B cell (primary cell): Measurements from ENCODE around the gene HHAT.

Source experiments
- EZH2 ChIP-seq: IDR thresholded peaks from 2 replicates; pipeline ENCODE4 v1.6.1; 2012; ENCODE audit warnings: borderline replicate concordance, low read depth, mild to moderate bottlenecking, moderate library complexity, low read length; ENCODE audit not compliant: insufficient read depth, poor library complexity, severe bottlenecking
- TF ChIP-seq, protein P1 (sequence below): fragments of 200-600 bp; IDR thresholded peaks from one replicate; pipeline ENCODE4 v1.8.0; 2022; ENCODE audit warnings: antibody characterized with exemption, mild to moderate bottlenecking

DNA sequence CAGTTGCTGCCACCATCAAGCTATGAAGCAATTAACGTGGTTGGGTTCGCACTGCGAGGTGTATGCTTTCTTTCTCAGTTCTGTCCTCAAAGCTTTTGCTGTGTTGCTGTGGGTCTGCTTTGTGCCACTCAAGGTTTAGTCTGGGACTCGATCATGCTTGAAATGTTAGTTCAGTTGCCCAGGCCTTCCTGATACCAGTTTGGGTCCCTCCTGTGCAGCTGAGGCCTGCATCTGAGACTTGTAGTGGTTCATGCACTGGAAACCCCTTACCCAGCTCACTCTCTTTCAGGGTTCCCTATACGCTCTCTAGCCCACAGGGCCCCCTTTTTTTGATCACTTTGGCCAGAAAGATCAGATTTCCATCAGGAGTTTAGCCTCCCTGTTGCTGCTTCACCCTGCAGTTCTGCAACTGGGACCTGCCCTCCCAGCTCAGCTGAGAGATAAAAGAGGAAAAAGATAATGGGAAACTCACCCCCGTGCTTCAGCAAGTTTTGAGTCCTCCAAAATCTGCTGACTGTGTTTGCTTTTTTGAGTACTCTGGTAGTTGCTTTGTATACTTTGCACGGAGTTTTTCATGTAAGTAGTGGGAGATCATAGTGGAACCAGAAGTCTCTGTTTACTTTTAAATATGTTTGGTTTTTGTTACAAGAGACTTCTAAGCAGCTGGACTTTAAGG, 317.0 kb downstream of the HHAT start:
- TF ChIP-seq, protein P1, sequence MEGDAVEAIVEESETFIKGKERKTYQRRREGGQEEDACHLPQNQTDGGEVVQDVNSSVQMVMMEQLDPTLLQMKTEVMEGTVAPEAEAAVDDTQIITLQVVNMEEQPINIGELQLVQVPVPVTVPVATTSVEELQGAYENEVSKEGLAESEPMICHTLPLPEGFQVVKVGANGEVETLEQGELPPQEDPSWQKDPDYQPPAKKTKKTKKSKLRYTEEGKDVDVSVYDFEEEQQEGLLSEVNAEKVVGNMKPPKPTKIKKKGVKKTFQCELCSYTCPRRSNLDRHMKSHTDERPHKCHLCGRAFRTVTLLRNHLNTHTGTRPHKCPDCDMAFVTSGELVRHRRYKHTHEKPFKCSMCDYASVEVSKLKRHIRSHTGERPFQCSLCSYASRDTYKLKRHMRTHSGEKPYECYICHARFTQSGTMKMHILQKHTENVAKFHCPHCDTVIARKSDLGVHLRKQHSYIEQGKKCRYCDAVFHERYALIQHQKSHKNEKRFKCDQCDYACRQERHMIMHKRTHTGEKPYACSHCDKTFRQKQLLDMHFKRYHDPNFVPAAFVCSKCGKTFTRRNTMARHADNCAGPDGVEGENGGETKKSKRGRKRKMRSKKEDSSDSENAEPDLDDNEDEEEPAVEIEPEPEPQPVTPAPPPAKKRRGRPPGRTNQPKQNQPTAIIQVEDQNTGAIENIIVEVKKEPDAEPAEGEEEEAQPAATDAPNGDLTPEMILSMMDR, result no peak
- TF ChIP-seq EZH2, result no peak
